ENCODE measurements around the gene HOXB3. TPM values are rescaled to one million over a fixed set of nuclear protein-coding genes. Genes with fewer than 3 reads are reported as not detected.

Gene HOXB3
- total RNA-seq, 1 donor from 2014 or later = not detected

DNA sequence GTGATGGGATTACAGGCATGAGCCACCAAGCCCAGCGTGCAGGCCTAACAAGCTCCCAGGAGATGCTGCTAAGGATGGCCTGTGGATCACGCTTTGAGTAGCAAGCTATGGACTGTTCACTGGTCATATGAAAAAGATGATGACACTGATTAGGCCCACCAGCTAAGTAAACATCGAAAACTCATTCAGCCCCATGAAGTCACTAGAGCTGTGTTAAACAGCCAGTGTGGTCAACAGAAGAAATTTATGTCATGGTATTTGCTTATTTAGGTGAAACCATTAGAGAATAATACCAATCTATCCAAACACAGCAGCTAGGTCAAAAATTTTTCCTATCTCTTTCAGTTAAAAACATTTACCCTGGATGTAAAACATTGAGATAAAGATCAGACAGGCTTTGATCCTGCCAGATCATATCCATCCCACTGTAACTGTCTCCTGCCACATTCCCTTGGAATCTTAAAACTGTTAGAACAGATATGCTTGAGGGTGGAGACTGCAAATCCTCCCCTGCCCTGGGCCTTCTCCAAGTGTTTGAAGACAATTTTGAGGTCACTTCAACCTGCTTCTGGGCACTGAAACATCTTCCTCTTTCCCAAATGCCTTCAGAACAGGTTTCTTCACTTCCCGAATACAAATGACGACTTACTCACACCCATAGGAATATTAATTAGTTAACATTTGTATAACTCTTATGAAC lies 90.2 kb downstream of the HOXB3 start:
- H3K27me3 ChIP-seq (ENCODE audit: insufficient read depth, low read length) = no peaks in the 10 kb centered on the region
- H3K9me3 Mint-ChIP-seq (ENCODE audit: unreplicated experiment) = peaks cover 3% of the 10 kb centered on the region
- H4K20me1 ChIP-seq (ENCODE audit: insufficient read depth, low read length) = no peaks in the 10 kb centered on the region
- H3K36me3 ChIP-seq (ENCODE audit: insufficient read depth, low read length) = no peaks in the 10 kb centered on the region
- H3K9me3 ChIP-seq (ENCODE audit: insufficient read depth, low read depth, low read length) = no peaks in the 10 kb centered on the region
- H3K27ac ChIP-seq (ENCODE audit: low read depth, low read length) = no peak overlapping the region
- no peak overlapping the region for H3K4me2 ChIP-seq (ENCODE audit: low read length)
- H3K27me3 Mint-ChIP-seq (ENCODE audit: low read depth, unreplicated experiment) = peaks cover 56% of the 10 kb centered on the region
- no peak overlapping the region for H3K9ac ChIP-seq (ENCODE audit: low read length)
- no peak overlapping the region for H3K27ac Mint-ChIP-seq (ENCODE audit: unreplicated experiment)
- H2AFZ ChIP-seq (ENCODE audit: low read depth, low read length) = no peak overlapping the region
- peaks cover 14% of the 10 kb centered on the region for H3K4me1 ChIP-seq (ENCODE audit: insufficient read depth, low read length)
- H3K4me3 ChIP-seq (ENCODE audit: insufficient read depth, low read depth, low read length) = no peak overlapping the region
- no peaks in the 10 kb centered on the region for H3K36me3 Mint-ChIP-seq (ENCODE audit: low read depth, unreplicated experiment)
- TF ChIP-seq, protein P1, sequence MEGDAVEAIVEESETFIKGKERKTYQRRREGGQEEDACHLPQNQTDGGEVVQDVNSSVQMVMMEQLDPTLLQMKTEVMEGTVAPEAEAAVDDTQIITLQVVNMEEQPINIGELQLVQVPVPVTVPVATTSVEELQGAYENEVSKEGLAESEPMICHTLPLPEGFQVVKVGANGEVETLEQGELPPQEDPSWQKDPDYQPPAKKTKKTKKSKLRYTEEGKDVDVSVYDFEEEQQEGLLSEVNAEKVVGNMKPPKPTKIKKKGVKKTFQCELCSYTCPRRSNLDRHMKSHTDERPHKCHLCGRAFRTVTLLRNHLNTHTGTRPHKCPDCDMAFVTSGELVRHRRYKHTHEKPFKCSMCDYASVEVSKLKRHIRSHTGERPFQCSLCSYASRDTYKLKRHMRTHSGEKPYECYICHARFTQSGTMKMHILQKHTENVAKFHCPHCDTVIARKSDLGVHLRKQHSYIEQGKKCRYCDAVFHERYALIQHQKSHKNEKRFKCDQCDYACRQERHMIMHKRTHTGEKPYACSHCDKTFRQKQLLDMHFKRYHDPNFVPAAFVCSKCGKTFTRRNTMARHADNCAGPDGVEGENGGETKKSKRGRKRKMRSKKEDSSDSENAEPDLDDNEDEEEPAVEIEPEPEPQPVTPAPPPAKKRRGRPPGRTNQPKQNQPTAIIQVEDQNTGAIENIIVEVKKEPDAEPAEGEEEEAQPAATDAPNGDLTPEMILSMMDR (IDR thresholded peaks at IDR 0.05; ENCODE audit: insufficient read depth, low read depth, low read length) = no peak
- TF ChIP-seq EZH2 (IDR thresholded peaks at IDR 0.05; ENCODE audit: insufficient read depth, low read length) = no peak
- no peak overlapping the region for H3K4me3 Mint-ChIP-seq (ENCODE audit: unreplicated experiment)
- no peaks in the 10 kb centered on the region for H3K79me2 ChIP-seq (ENCODE audit: insufficient read depth, low read length)
- peaks cover 21% of the 10 kb centered on the region for H3K4me1 Mint-ChIP-seq (ENCODE audit: low read depth, unreplicated experiment)
- FAIRE-seq = no peak
- no peak for DNase-seq (ENCODE audit: low read depth)

DNA sequence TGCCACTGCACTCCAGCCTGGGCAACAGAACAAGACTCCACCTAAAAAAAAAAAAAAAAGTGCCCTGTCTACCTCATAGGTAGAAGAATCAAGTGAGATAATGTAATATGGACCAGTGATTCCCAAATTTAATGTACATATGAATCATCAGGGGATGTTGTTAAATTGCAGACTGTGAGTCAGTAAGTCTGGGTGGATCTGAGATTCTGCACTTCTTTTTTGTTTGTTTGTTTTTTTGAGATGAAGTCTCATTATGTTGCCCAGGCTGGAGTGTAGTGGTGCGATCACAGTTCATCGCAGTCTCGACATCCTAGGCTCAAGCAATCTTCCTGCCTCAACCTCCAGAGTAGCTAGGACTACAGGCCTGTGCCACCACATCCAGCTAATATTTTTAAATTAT lies 90.8 kb downstream of the HOXB3 start:
- Histone ChIP-seq H3K9ac (ENCODE audit: low read length) (no peak overlapping the region), H3K79me2 (ENCODE audit: insufficient read depth, low read length) (no peaks in the 10 kb centered on the region), H3K27me3 (ENCODE audit: insufficient read depth, low read length) (no peaks in the 10 kb centered on the region), H3K27ac (ENCODE audit: low read depth, low read length) (no peak overlapping the region), H3K36me3 (ENCODE audit: insufficient read depth, low read length) (no peaks in the 10 kb centered on the region), H3K4me3 (ENCODE audit: insufficient read depth, low read depth, low read length) (no peak overlapping the region), H3K4me2 (ENCODE audit: low read length) (no peak overlapping the region), H2AFZ (ENCODE audit: low read depth, low read length) (no peak overlapping the region), H4K20me1 (ENCODE audit: insufficient read depth, low read length) (no peaks in the 10 kb centered on the region), H3K4me1 (ENCODE audit: insufficient read depth, low read length) (peaks cover 20% of the 10 kb centered on the region), H3K9me3 (ENCODE audit: insufficient read depth, low read depth, low read length) (no peaks in the 10 kb centered on the region)
- peaks cover 3% of the 10 kb centered on the region for H3K9me3 Mint-ChIP-seq (ENCODE audit: unreplicated experiment)
- H3K4me1 Mint-ChIP-seq (ENCODE audit: low read depth, unreplicated experiment) = peaks cover 24% of the 10 kb centered on the region
- peaks cover 53% of the 10 kb centered on the region for H3K27me3 Mint-ChIP-seq (ENCODE audit: low read depth, unreplicated experiment)
- TF ChIP-seq, protein P1 (IDR thresholded peaks at IDR 0.05; ENCODE audit: insufficient read depth, low read depth, low read length) = no peak
- TF ChIP-seq EZH2 (IDR thresholded peaks at IDR 0.05; ENCODE audit: insufficient read depth, low read length) = no peak
- DNase-seq (ENCODE audit: low read depth) = no peak
- H3K27ac Mint-ChIP-seq (ENCODE audit: unreplicated experiment) = no peak overlapping the region
- H3K36me3 Mint-ChIP-seq (ENCODE audit: low read depth, unreplicated experiment) = no peaks in the 10 kb centered on the region
- H3K4me3 Mint-ChIP-seq (ENCODE audit: unreplicated experiment) = no peak overlapping the region
- no peak for FAIRE-seq

Small RNA genes lying within 50 kb of the gene (microRNA-seq; reads per million reads assigned to microRNA genes)
- 2.7 reads per million, percentile 3 among the genes with 10 or more reads in this experiment for gene MIR196A1

Other genes starting within 250 kb of the HOXB3 start
- gene SKAP1, start 160.0 kb downstream of the HOXB3 start, total RNA-seq = not detected in 2 replicates
- not detected in 2 replicates for gene HOXB1, start 59.2 kb downstream of the HOXB3 start, total RNA-seq
- gene HOXB2, start 45.1 kb downstream of the HOXB3 start, total RNA-seq = 0.41 and 1.8 TPM in 2 replicates
- not detected in 2 replicates for gene HOXB4, start 11.9 kb downstream of the HOXB3 start, total RNA-seq
- gene HOXB5, start 3.5 kb upstream of the HOXB3 start, total RNA-seq = not detected in 2 replicates
- not detected in 2 replicates for gene HOXB6, start 14.7 kb upstream of the HOXB3 start, total RNA-seq
- not detected in 2 replicates for gene HOXB7, start 20.8 kb upstream of the HOXB3 start, total RNA-seq
- not detected in 2 replicates for gene HOXB8, start 25.1 kb upstream of the HOXB3 start, total RNA-seq
- gene HOXB9, start 36.1 kb upstream of the HOXB3 start, total RNA-seq = 0.10 and 0.11 TPM in 2 replicates
- gene PRAC1, start 132.3 kb upstream of the HOXB3 start, total RNA-seq = not detected in 2 replicates
- gene PRAC2, start 132.9 kb upstream of the HOXB3 start, total RNA-seq = not detected in 2 replicates
- gene HOXB13, start 138.5 kb upstream of the HOXB3 start, total RNA-seq = not detected in 2 replicates
- gene TTLL6, start 227.0 kb upstream of the HOXB3 start, total RNA-seq = not detected in 2 replicates
- 72.9 and 73.8 TPM in 2 replicates for gene CALCOCO2, start 240.8 kb upstream of the HOXB3 start, total RNA-seq

All from astrocyte (in vitro differentiated cells and primary cell).